HEK293 (cell line): ENCODE data around the gene KLHL20.

Experiments used
- SETDB1 ChIP-seq: IDR thresholded peaks from one replicate; pipeline ENCODE4 v1.6.1; 2017; ENCODE audit warnings: mild to moderate bottlenecking, low read length, moderate library complexity, mixed read lengths; ENCODE audit not compliant: insufficient read length
- TF ChIP-seq, protein P1 (sequence below): fragments of 450-650 bp; formaldehyde crosslinking; IDR thresholded peaks from 2 replicates; pipeline ENCODE4 v1.5.1; 2016; ENCODE audit warnings: missing biosample characterization, missing genetic modification characterization
- TF ChIP-seq, protein P2 (sequence below): fragments of 450-650 bp; formaldehyde crosslinking; IDR thresholded peaks from 2 replicates; pipeline ENCODE4 v1.5.1; 2016; ENCODE audit warnings: missing biosample characterization, missing genetic modification characterization
- TF ChIP-seq, protein P3 (sequence below): fragments of 450-650 bp; IDR thresholded peaks from 2 replicates; pipeline ENCODE4 v1.5.1; 2018; ENCODE audit warnings: missing biosample characterization, missing genetic modification characterization
- TF ChIP-seq, protein P4 (sequence below): fragments of 450-650 bp; formaldehyde crosslinking; IDR thresholded peaks from 2 replicates; pipeline ENCODE4 v1.5.1; 2017; ENCODE audit warnings: missing biosample characterization, missing genetic modification characterization

DNA sequence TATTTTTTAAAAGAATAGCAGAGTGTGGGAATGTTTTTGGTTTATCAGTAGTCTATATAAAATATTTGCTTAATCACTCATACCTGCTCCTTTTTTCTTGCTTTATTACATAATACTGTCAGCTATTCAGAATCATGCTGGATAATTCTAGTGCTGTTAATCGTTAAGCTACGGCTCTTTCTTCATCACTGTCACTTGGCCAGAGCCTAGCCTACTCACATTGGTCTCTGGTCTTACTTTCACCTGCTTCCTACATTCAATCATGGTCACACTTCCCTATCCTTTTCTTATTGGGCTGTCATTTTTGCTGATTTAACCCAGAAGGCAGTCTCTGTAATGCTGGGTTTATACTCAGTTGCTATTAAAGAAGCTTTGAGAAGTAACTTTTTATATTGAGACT is 2.5 kb downstream of the KLHL20 start:
- TF ChIP-seq, protein P1, sequence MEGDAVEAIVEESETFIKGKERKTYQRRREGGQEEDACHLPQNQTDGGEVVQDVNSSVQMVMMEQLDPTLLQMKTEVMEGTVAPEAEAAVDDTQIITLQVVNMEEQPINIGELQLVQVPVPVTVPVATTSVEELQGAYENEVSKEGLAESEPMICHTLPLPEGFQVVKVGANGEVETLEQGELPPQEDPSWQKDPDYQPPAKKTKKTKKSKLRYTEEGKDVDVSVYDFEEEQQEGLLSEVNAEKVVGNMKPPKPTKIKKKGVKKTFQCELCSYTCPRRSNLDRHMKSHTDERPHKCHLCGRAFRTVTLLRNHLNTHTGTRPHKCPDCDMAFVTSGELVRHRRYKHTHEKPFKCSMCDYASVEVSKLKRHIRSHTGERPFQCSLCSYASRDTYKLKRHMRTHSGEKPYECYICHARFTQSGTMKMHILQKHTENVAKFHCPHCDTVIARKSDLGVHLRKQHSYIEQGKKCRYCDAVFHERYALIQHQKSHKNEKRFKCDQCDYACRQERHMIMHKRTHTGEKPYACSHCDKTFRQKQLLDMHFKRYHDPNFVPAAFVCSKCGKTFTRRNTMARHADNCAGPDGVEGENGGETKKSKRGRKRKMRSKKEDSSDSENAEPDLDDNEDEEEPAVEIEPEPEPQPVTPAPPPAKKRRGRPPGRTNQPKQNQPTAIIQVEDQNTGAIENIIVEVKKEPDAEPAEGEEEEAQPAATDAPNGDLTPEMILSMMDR (tag by site-specific recombination): no peak
- TF ChIP-seq, protein P2, sequence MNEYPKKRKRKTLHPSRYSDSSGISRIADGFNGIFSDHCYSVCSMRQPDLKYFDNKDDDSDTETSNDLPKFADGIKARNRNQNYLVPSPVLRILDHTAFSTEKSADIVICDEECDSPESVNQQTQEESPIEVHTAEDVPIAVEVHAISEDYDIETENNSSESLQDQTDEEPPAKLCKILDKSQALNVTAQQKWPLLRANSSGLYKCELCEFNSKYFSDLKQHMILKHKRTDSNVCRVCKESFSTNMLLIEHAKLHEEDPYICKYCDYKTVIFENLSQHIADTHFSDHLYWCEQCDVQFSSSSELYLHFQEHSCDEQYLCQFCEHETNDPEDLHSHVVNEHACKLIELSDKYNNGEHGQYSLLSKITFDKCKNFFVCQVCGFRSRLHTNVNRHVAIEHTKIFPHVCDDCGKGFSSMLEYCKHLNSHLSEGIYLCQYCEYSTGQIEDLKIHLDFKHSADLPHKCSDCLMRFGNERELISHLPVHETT (tag by site-specific recombination): no peak
- TF ChIP-seq, protein P3, sequence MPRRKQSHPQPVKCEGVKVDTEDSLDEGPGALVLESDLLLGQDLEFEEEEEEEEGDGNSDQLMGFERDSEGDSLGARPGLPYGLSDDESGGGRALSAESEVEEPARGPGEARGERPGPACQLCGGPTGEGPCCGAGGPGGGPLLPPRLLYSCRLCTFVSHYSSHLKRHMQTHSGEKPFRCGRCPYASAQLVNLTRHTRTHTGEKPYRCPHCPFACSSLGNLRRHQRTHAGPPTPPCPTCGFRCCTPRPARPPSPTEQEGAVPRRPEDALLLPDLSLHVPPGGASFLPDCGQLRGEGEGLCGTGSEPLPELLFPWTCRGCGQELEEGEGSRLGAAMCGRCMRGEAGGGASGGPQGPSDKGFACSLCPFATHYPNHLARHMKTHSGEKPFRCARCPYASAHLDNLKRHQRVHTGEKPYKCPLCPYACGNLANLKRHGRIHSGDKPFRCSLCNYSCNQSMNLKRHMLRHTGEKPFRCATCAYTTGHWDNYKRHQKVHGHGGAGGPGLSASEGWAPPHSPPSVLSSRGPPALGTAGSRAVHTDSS: no peak
- TF ChIP-seq, protein P4, sequence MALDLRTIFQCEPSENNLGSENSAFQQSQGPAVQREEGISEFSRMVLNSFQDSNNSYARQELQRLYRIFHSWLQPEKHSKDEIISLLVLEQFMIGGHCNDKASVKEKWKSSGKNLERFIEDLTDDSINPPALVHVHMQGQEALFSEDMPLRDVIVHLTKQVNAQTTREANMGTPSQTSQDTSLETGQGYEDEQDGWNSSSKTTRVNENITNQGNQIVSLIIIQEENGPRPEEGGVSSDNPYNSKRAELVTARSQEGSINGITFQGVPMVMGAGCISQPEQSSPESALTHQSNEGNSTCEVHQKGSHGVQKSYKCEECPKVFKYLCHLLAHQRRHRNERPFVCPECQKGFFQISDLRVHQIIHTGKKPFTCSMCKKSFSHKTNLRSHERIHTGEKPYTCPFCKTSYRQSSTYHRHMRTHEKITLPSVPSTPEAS (tag by site-specific recombination): no peak
- TF ChIP-seq SETDB1: no peak
